HG03159 (cell line): Measurements from ENCODE around the gene RBBP8.
A peak's percentile ranks its signal among the peaks of the same experiment; 100 is the strongest.

Experiments
- ATAC-seq: cut with Tn5 transposase; IDR thresholded peaks from one replicate; pipeline ENCODE4 v1.9.1; 2021; ENCODE audit warnings: mild to moderate bottlenecking, moderate library complexity; ENCODE audit not compliant: unreplicated experiment

Gene RBBP8

GRCh38 chr18:23058746-23059415 is 125.8 kb downstream of the RBBP8 start:
- ATAC-seq = no peak

- no peak for ATAC-seq
These were observed 126.7 kb downstream of the RBBP8 start for GRCh38 chr18:23059541-23060465.

GRCh38 chr18:23062011-23062410 is 128.9 kb downstream of the RBBP8 start:
- no peak for ATAC-seq

GRCh38 chr18:23063502-23063901 is 130.4 kb downstream of the RBBP8 start:
- ATAC-seq = no peak

GRCh38 chr18:23065234-23065806 is 132.2 kb downstream of the RBBP8 start:
- no peak for ATAC-seq

GRCh38 chr18:23066060-23066459 is 132.9 kb downstream of the RBBP8 start:
- no peak for ATAC-seq

- ATAC-seq = no peak
These were observed 133.4 kb downstream of the RBBP8 start for GRCh38 chr18:23066504-23067039.

- ATAC-seq = no peak
These were observed 134.1 kb downstream of the RBBP8 start for GRCh38 chr18:23067236-23067635.

- ATAC-seq = no peak
These were observed 134.9 kb downstream of the RBBP8 start for GRCh38 chr18:23068011-23068410.

- no peak for ATAC-seq
These were observed 135.6 kb downstream of the RBBP8 start for GRCh38 chr18:23068570-23069310.

- ATAC-seq = no peak
These were observed 136.4 kb downstream of the RBBP8 start for GRCh38 chr18:23069481-23069880.

- ATAC-seq = no peak
These were observed 136.8 kb downstream of the RBBP8 start for GRCh38 chr18:23069898-23070297.

GRCh38 chr18:23071285-23071684 is 138.2 kb downstream of the RBBP8 start:
- ATAC-seq = peak; percentile 98

GRCh38 chr18:23072079-23072478 is 139.0 kb downstream of the RBBP8 start:
- no peak for ATAC-seq

GRCh38 chr18:23073996-23074606 is 141.0 kb downstream of the RBBP8 start:
- ATAC-seq = no peak
